ENCODE results near the gene PPARA.

Gene PPARA

DNA sequence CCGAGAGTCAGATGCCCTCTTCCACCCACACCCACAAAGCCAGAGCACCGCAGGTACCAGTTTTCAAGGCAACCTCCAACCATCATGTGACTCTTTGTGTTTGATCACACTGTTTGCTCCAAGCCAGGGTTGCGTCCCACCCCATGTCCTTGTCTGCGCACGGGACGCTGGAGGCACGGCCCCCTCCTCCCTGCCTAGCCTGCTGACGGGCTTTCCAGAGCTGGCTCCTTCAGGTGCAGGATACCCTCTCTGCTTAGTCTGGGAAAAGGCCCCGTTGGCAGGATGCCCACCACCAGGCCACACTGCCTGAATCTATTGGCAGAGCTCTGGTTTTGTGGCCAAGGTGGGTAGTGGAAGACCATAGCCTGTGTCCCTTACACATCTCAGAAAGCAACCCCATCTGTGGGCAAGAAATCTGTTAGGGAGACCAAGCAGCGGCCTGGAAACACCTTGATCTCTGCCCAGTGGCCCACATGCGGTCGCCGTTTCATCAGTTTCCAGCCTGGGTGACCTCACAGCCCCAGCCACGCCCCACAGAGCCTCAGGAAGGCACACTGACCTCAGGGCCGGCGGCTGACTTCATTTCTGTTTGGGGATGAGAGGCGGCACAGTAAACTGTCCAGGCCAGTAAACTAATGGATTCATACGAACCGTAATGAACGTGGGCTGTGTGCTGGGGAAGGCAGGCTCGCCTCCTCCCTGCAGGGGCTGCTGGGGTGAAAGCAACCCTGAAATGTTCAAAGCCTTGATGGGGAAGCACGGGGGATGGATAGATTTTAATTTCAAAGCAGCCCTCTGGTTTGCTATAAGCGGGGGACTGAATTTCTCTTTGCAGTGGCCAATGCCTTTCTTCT, 73.9 kb downstream of the PPARA start:
- no peak for FAIRE-seq

DNA sequence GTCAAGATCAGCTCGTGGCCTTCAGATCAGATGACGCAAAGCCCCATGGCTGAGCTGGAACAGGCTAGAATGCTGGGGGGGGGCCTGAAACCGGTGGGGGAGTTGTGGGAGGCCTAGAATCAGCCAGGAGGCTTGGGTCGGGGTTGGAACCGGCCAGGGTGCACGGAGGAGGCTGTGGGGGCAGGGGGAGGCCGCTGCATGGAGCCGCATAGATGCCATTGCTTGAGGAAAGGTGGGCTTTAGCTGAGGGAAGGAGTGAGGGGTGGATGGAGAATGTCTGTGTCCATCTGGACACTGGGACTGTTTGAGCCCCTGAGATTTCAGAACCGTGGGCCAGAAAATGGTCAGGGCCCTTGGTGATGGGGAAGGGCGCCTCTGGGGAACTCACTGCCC, 74.6 kb downstream of the PPARA start:
- no peak for FAIRE-seq

DNA sequence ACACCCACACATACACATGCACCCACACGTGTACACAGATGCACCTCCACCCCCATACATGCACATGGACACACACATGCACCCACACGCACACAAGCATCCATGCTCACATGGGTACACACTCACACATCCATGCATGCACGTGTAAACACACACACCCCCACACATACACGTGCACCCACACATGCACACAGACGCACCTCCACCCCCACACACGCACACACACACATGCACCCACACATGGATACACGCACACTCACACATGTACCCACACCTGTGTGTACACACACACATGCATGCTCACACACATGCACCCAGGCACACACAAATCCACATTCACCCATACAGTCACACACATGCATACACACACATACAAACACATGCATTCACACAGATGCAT, 75.3 kb downstream of the PPARA start:
- no peak for FAIRE-seq

DNA sequence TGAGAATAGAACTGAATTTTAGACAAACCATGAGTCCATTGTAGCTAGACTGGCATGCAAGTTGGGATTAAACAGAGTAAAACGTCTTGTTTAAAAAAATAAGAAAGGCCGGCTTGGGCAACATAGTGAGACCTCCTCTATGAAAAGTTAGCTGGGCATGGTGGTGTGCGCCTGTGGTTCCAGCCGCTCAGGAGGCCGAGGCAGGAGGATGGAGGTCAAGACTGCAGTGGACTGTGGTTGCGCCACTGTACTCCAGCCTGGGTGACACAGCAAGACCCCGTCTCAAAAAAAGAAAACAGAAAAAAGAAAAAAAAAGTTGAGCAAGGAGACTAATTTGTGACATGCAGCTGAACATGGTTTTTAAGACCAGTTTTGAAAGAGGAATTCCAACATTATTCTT, 76.3 kb downstream of the PPARA start:
- no peak for FAIRE-seq

DNA sequence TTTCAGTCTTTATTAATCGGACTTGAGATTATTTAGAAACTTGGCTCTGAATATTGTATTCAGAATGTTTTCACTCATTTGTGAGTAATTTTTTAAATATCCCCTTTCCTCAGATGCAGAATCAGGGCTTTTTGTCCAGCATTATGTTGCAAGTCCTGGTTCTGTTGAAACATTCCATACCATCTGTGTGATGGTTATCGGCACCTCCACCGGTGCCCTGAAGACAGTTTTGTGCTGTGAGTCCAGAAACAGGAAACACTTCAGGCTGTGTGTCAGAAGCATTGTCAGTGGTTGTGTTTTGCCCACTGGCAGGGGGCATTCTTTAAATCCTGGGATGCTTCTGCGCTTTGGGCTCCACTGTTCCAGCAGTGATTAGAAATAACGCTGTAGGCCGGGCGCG, 79.4 kb downstream of the PPARA start:
- no peak for FAIRE-seq

DNA sequence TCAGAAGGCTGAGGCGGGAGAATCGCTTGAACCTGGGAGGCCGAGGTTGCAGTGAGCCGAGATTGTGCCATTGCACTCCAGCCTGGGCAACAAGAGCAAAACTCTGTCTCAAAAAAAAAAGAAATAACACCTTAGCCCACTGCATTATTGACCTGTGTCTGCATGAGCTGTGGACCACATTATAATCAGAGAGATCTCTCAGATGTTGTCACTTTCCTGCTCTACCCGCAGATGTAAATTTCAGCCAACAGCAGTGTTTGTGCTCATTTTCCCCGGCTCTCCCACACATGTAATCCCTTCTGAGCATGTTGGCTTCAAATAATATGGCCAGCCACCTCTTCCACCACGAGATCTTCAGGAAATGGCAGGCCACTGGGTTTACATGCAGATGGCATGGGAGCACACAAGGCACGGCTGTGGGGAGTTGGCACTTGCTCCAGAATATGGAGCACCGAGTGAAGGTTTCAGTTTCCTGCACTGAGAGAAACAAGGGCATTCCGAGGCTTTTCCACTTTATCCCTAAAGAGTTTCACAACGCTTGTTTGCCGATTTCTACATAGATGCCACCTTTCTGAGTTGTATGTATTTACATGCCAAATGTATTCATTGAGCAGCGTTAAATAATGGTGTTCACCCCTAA, 80.1 kb downstream of the PPARA start:
- FAIRE-seq = no peak

DNA sequence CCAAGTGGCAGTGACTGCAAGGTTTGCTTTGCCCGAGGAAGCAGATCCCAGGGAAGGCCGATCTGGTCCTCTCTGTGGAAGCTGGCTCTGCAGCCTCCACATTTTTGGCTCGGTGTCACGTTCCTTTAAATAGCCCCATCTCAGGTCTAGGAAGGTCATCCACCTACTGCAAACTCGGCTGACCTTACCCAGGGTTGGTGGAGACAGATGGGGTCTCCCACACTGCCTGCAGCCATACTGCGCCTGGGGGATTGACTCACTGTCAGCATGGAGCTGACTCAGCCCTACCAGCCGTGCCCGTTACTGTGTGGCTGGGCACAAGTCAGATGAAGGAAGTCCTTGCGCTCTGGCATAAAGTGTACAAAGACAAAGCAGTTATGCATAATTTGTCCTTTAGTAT, 82.9 kb downstream of the PPARA start:
- FAIRE-seq = no peak

DNA sequence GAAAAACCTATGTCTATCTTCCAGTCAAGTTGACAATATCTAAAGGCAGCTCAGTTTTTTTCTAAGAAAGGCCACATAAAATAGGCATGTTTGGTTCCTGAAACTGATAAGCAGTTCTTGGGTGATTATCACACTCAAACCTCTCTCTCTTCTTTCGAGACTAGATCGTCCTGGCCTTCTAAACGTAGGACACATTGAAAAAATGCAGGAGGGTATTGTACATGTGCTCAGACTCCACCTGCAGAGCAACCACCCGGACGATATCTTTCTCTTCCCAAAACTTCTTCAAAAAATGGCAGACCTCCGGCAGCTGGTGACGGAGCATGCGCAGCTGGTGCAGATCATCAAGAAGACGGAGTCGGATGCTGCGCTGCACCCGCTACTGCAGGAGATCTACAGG, 84.6 kb downstream of the PPARA start:
- no peak for FAIRE-seq

DNA sequence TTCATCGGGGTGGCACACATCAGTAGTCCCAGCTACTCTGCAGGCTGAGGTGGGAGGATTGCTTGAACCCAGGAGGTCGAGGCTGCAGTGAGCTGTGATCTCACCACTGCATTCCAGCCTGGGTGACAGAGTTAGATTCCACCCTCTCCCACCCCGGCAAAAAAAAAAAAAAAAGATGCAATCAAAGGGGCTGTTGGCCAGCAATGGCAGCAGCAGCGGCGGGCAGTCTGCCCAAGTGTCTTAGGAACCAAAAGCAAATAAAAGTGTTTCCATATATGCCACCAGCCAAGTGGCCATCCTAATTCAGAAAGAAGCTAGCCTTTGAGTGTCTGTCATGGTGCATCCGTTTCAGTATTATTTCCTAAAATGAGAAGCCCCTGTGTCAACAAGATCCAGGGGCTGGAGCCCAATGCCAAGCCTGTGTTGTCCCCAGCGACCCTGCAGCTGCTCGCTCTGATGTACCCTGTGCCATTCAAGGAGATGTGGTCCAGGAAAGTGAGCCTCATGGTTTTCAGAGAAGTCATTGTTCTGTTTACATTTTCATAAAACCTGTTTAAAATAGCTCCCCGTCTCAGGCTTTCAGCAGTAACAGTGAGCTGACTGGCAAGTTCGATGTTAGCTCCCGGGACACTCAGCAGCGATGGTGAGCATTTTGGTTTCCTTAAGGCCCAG, 87.3 kb downstream of the PPARA start:
- FAIRE-seq = no peak

DNA sequence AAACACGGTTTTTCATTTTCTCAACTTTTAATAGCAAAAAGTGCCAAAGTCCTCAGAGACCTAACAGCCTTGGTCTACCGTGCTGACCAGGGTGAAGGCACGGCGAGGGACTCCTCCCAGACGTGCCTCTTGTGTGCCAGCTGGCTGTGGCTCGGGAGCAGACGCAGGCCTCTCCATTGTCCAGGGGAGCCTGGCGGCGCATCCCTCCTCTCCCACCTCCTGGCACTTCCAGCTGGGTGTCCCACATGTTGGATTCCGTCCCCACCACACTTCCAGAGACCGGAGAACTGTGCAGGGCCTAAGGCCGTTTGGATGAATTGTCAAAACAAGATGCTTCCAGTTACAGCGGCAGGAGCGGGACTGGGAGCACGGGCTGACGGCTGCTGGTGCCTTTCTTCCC, 88.2 kb downstream of the PPARA start:
- FAIRE-seq = no peak

DNA sequence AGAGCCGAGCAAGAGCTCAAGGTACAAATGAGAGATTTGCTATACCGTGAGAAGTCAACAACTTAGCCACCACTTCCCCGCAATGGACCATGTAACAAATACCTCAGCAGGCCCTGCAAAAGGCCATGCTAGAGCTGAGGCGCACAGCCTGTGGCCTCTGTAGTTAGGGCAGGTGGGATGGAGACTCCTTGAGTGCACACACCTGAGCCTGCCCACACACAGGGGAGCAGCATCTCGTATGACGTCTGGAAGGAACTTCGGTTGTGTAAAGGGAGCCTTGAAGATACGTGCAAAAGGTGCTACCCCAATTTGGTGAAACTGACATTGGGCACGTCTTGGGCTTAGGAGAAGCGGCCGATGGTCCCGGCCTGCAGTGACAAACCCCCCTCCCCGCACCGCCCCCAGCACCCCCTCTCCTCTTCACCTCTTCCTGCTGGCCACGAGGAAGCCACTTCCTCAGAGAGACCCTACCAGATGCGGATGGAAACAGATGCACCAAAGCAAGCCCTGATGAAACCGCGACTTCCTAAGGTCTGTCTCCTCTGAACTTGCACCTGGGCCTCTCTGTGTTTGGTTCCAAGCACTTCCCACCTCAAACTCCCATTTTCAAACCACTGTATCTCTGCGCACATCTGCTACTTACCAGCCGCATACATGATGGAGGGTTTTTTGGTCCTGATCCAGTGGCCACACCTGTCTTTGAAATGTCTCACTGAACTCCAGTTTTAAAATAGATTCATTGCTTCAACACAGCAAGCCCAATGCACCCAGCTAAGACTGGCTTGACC, 89.1 kb downstream of the PPARA start:
- no peak for FAIRE-seq

DNA sequence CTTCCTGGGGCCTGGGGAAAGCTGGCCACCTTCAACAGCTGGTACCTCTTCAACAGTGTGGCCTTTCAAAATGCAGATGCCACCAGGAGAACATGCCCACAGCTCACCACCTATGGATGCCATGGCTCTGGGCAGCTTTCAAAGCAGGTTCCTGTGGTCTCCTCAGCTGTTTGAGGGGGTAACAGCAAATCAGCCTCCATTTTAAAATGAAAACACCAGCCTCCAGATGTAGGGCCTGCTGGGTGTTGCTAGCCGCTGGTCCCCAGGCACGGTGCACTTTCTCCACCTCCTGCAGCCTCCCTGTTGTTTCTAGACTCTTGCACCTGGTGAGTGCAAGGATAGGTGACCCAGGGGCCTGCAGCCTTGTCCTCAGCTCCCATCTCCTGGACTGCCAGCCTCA, 89.7 kb downstream of the PPARA start:
- FAIRE-seq = no peak

DNA sequence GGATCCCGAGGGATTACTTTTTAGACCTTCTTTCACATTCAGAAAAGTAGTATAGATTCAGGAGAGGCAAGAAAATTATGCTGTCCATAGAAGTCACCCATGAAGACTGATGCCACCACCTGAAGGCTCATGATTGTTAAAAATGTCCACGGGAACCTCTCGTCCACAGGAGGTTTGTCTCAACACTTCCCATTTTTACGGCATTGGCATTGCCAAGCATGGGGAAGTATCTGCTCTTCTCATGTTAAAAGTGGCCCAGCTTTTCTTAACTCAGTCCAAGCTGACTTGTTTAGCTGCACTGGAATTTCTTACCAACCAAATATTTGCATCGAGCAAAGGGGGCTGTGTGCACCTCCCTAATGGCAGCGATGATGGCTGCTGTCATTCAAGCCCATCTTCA, 90.2 kb downstream of the PPARA start:
- no peak for FAIRE-seq

DNA sequence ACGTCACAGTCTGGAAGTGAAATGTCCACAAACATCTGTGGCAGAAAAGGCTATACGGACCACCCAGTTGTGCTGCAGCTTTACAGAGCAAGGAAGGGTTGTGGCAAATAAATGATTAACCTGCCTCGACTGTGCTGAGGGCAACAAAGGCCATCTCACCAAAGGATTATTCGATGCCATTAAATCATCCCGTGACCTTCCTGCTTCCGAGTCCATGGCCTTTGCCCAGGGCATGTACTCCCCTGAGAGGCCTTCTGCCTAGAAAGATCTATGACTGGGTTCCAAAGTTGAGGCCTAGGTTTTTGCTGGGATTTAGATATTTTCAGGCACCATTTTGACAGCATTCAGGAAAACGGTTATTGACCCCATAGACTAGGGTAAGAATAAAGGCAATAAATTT, 90.6 kb downstream of the PPARA start:
- no peak for FAIRE-seq

DNA sequence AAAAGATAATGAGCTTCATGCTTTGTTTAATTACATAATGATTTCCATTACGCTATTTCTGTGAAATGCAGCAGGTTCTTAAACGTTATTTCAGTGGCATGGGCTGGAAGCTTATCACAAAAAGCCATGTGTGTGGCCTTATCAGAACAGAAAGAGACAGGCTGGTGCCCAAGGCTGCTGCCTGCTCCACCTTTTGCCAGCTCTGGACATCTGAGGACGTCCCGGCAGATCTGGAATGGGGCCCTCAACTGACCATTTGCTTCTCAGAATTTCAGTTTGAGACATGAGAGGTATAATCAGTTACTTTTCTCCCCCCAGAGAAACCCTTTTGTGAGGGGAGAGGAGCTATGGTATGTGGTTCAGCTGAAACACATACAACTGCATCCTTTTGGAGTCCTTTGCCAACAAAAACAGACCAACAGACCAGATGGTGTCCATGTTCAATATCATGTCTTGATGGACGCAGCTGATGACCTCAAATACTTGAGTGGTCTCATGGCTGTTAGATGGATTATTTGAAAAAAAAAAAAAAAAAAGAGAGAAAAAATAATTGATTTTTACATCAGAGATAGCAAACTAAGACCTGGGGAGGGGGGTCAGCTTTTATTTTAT, 91.2 kb downstream of the PPARA start:
- no peak for FAIRE-seq

DNA sequence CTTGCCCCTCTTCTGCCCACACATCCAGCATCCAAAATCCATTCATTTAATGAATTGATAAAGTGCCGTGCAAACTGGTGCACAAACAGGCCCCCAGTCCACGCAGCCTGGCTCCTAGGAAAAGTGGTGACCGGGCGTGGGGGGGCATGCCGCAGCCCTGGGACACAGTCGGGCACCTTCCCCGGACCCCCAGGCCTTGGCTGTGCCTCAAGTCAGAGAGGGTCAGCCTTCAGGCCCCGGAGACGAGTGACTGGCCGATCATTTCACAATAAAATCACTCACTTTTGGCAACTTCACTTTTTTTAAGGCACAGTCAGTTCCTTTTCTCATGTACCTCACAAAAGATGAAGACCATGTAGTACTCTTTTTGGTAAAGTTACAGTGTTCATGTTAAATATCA, 91.8 kb downstream of the PPARA start:
- FAIRE-seq = no peak

DNA sequence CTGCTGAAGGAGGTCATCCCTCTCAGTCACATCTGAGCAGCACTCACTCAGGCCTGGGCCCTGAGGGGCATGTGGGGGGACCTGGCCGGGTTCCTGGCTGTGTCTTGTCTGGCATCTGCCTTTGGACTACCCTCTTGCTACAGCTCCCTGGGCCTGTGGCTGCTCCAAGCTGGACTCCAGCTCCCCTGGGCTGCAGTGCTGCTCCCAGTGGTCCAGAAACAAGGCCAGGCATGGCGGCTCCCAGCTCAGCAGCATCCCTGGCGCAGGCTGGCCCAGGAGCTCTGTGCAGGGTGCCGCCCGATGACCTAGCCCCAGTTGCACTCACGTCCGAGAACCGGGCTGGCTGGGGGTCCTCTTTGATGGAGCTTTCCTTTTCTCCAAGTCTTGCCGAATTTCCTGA, 94.4 kb downstream of the PPARA start:
- FAIRE-seq = no peak

DNA sequence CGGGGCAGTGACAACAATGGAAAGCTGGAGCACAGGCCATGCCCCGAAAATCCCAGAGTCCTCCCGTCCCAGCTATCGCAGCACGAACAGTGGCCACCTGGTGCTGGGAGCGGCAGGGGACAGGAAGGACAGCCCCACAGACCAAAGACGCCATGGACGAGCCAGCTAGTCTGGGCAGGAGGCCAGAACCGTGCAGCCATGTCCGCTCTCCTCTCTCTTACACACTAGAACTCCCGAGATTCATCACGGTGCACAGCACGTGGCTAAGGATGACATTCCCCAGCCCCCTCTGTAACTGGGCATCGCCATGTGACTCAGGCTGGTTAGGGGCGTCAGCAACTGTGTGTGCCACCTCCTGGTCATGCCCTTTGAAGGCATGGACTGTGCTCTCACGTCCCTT, 95.2 kb downstream of the PPARA start:
- no peak for FAIRE-seq

DNA sequence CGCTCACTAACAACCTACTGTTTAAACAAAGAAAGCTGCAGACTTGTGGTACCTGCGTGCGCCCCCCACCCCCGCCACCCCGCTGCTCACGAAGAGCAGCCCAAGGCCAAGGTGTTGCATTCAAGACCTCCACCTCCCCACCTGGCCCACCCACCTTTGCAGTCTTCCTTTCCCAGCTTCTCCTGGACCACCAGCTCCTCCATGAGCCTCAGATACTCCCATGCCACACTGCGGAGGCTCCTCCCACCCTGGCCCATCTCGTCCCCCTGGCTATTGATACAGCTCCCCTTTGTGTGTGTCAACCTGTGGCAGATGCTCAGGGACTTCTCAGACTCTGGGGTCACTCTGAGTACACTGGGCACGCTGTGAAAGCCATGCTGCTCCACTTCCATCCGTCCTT, 95.9 kb downstream of the PPARA start:
- FAIRE-seq = no peak

DNA sequence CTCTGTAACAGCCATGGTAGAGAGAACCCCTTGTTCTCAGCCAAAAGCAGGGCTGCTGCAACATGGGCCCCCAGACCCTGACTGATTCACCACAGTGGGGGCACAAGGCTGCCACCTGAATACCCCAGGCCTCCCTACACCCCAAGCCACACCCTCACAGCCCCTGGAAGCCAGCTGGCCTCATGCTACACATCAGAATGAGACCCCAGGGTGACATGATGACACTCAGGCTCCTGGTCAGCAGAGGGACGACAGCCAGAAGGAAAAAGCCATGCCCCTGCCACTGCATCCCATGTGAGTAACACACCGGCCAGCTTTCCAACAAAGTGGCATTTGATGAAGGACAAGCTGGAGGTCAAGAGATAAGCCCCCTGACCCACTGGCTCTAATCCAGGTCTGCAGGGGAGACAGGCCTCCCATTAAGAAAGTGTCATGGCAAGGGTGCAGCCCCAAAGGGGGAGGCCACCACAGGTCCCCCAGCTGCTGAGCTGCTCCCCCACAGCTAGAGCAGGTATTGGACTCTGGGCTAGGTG, 97.2 kb downstream of the PPARA start:
- FAIRE-seq = no peak

DNA sequence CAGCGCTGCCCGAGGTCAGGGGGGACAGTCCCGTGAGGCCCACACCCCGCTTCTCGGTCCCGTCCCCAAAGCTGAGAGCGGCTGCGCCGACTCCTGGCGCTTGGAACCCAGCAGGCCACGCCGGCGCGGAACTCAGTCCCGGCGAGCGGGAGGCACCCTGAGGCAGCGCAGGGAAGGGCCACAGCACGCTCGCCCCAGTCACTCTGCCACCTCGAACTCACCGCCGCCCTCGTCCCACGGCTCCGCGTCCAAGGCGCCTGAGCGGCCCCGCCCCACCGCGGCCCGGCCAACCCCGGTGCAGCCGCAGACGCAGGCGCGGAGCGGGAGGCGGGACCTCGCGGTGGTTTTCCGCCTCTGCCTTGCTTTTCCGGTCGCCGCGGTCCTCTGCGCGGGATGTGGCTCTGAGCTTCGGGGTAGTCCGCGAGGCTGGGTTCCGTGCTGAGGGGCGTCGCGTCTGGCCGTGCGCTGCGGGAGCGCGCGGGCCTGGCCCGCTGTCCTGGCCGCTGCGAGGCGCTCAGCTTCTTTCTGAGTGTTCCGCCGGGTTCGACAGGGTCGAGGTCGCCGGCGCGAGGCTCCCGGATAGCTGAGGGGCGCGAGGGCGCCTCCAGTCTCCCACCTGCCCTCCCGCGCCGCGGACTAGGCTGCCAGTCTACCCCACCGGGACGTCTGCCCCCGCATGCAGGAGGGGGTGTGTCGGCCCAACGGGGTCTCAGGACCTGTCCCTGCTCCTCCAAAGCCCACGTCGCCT, 99.9 kb downstream of the PPARA start, which contains the start of gene CDPF1:
TSS of gene CDPF1 (minus strand) at position 259 of the 748 bp plus-strand sequence. CDS start 2,009 bp downstream, outside the sequence.
- no peak for FAIRE-seq

DNA sequence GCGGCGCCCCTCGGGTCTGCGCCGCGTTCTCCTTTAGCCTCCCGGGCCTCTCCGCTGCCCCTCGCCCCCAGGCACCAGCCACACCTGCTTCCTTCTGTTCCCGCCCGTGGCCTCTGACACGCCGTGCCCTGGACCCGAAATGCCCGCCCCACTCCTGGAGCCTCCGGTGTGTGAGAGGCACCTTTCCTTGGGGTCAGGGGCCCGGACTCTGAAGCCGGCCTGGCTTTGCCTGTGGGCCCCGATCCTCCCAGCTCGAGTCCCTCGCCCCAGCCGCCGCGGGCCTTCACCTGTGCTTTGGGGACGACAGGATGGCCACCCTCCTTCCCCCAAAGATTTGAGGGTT, 100.4 kb downstream of the PPARA start:
- no peak for FAIRE-seq

All from endometrium (tissue), 2 donors.